Activated T-helper 1 cell treated with Interleukin-2 at 50 U/mL for 16 hours (primary cell): ENCODE data around the gene DOCK9.
"Not testable (repeated sequence)": the region's sequence is repeated elsewhere in the genome, so short reads cannot be mapped to it uniquely, and the experiment has no call there.

Experiments used
- DNase-seq: peaks from one replicate; pipeline ENCODE4 v3.0.0-alpha.2; 2020; ENCODE audit warnings: low read depth

Gene DOCK9

DNA sequence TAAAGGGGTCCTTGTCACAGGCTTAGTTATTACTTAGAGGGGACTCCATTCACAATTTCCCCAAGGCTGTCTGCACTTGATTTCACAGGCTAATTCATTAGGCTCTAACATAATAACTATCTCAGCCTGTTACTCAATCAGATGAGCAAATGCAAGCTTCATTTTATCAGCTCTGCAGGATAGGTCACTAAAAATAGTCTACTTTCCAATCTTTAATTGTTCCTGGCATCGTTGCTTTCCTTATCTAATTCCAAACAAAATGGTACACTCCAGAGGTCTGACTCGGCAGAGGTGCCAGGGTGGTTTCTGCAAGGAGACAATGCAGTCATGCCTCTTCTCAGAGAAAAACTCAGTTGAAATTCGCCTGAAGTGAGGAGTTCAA is 155.6 kb downstream of the DOCK9 start:
- DNase-seq: no peak

- DNase-seq: no peak
Observed at GRCh38 chr13:98821372-98822224, 156.3 kb downstream of the DOCK9 start.

GRCh38 chr13:98820744-98821371 is 157.0 kb downstream of the DOCK9 start:
- DNase-seq: no peak

DNA sequence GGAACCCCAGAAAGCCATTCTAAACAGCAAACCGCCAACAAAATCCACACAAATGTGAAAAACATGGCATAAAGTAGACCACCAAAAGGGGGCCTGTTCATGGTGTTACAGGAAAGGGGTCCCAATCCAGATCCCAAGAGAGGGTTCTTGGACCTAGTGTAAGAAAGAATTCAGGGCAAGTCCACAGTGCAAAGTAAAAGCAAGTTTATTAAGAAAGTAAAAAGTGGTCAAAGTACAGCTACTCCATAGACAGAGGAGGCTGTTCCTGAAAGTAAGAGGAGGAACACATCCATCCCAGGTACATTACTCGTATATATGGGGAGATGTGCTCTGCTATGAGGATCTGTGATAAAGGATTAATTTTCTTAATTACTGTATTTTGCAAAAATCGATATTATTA is 157.6 kb downstream of the DOCK9 start:
- DNase-seq: no peak

- no peak for DNase-seq
Observed at GRCh38 chr13:98819382-98820010, 158.4 kb downstream of the DOCK9 start.

- no peak for DNase-seq
Observed at GRCh38 chr13:98816406-98816805, 161.5 kb downstream of the DOCK9 start.

DNA sequence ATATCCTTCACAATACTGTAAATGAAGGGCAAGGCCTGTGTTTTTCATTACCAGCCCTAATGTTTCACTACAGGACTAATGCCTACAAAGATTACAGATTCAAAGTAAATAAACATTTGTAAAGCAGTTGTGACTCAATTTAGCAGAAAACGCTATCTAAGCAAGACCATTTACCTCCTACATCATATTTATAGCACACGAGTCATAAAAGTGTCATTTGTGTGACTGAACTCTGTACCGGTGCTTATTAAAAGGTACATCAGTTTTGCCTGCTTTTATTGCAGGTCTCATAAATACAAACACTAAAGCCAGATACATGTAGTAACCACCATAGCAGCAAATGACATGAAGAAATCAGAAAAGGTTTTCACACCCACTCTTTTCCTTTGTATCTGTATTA is 163.9 kb downstream of the DOCK9 start:
- no peak for DNase-seq

- DNase-seq: not testable (repeated sequence)
Observed at GRCh38 chr13:98812186-98812790, 165.6 kb downstream of the DOCK9 start.

DNA sequence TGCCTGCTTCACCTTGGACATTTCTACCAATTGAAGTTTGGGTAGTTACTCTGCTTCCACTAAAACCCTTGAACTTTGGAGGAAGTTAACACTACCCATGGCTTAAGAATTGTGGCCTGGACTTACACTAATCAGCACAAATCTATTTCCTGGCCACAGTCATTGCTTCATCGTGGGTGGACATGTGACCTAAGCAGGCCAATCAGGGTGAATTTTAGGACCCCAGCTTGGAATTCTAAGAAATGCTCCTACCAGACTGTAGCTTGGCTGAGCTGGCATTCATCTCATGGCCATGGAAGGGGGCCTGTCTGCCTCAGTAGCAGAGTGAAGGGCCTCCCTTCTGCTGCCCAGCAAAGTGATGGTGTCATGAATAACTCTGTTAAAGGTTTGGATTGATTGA is 167.1 kb downstream of the DOCK9 start:
- DNase-seq: no peak

DNA sequence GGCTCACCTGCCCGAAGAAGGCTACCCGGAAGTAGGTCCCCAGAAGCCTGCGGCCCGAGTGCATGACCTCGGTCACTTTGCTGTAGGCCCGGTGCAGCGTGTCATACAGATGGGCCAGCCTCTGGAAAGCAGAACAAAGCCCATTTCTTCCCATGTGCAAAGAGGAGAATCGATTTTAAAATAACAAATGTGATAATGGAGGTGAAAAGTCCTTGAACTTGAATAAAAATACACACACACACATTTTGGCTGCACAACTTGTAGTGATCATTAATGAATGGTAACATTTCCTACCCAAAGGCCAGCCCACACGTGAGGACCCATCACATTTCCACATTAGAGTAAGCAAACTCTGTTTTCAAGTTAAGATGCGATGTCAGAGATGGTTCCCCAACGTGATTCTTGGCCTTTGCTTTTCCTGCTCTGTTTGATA is 168.5 kb downstream of the DOCK9 start:
- no peak for DNase-seq

GRCh38 chr13:98807774-98808173 is 170.1 kb downstream of the DOCK9 start:
- DNase-seq: no peak

GRCh38 chr13:98804336-98804855 is 173.5 kb downstream of the DOCK9 start:
- no peak for DNase-seq

DNA sequence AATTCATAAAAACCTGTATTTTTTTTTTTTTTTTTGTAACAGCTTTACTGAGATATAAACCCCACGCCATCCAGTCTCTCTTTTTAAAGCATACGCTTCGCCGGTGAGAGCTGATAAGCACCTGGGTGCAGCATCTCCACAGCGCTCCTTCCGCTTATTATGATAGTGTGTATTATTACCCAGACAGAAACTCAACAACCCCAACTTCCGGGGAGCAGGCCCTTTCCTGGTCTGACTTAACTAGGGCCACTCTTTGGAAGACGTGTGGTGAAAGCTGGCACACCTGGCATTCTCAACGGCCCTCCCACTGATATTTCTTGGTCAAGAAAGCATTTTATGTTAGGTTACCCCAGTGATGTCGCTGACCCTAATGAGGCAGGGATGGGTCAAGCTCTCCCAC is 173.9 kb downstream of the DOCK9 start:
- DNase-seq: no peak

DNA sequence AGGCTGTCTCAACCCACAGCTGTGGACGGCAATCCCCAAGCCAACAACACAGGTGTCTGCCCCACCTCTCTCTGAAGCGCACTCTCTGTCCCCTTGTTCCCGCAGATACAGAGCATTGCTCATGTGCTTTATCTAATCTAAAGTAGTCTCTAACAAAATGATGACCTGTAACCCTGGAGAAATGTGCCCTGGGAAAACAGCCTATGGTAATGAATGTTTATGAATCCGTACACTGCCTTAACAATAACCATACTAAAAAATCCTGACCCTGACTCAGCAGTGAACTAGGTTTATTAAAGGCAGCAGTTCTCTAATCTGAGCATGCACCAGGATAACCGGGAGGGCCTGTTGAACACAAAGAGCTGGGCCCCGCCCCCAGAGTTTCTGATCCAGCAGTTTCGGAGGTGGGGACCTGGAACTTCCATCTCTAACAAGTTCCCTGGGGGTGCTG is 174.7 kb downstream of the DOCK9 start:
- DNase-seq: no peak

GRCh38 chr13:98802559-98802958 is 175.3 kb downstream of the DOCK9 start:
- DNase-seq: no peak

DNA sequence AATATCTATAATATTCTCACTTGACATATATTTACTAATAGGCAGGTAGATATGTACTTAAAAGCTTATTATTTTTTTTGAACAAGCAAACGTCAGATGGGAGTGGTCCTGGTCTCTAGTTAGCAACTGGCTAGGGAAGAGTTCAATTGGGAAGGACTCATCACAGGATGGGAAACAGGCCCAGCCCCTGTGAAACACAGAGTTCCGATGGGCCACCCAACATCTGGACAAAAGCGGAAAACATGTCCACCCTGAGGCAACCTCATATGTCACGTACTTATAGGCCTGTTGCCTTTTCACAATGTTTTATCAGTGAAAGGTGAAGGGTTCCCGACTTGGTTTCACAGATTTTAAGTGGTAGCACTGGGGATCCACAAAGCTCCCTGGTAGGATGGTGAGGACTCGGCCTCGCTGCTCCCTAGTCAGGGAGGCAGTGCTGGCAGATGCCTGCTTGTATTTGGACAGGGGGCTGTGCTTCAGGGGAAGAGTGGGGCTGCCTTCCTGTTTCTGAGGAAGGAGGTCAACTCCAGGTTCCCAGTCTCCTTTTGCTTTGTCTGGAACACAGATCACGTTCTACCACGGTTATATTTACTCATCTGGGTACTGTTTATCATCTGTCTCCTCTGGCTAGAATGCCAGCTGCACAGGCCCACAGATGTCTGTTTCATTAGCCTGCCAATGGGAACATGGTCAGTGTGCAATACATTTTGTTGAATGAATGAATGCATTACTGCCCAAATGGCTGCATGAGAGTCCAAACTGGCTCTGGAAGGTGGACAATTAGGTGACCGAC is 176.0 kb downstream of the DOCK9 start:
- DNase-seq: no peak

GRCh38 chr13:98800078-98800477 is 177.8 kb downstream of the DOCK9 start:
- no peak for DNase-seq

DNA sequence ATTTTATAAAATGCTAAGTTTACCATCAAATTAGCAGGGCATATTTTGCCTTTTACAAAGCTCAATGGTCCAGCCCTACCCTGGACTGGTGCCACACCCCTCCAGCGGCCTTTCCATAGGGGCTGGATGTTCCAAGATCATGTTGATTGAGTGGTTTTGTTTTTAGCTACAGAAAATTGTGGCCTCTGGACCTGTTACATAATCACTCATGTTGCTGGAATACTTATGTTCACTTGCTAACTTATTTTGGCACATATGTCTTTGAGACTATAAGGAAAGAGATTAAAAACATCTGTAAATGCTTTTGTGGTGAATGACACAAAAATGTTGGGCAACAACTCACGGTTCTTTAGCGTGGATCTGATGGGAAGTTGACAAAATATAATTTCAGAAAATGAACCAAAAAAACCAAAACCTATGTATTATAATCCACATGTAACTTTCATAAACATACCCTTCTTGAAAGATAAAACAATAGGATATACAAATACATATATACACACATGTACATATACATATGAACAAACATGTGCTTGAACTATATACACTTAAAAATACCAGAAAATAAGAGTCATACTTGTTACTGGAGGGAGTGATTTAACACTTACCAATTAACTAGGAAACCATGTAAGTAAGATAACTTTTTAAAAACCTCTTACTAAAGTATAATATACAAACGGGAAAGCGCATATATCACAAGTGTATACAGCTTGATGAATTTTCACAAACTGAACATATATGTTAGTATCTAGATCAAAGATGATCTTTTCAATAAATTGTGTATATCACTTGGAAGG is 178.8 kb downstream of the DOCK9 start:
- DNase-seq: no peak

- no peak for DNase-seq
Observed at GRCh38 chr13:98797456-98797855, 180.4 kb downstream of the DOCK9 start.

- DNase-seq: no peak
Observed at GRCh38 chr13:98796798-98797197, 181.1 kb downstream of the DOCK9 start.

GRCh38 chr13:98796191-98796590 is 181.7 kb downstream of the DOCK9 start:
- DNase-seq: no peak
